Measurements from ENCODE around the gene EIF3CL. TPM values are rescaled to one million over a fixed set of nuclear protein-coding genes. Genes with fewer than 3 reads are reported as not detected.
"Not testable (repeated sequence)": the region's sequence is repeated elsewhere in the genome, so short reads cannot be mapped to it uniquely, and the experiment has no call there.

EIF3CL gene
- total RNA-seq, 2 donors from 2014 or later, result 69.3 TPM; not detected in 1

DNA sequence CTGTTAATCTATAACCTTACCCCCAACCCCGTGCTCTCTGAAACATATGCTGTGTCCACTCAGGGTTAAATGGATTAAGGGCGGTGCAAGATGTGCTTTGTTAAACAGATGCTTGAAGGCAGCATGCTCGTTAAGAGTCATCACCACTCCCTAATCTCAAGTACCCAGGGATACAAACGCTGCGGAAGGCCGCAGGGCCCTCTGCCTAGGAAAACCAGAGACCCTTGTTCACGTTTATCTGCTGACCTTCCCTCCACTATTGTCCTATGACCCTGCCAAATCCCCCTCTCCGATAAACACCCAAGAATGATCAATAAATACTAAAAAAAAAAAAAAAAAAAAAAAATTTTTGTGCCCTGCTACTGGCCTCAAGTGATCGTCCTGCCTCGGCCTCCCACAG lies 25.8 kb downstream of the EIF3CL start:
- H3K4me3 ChIP-seq; H3K27me3 ChIP-seq; intact Hi-C loops (cut with DNase I); H3K9me3 ChIP-seq; H3K4me1 ChIP-seq; H3K36me3 ChIP-seq; DNase-seq; H3K27ac ChIP-seq; H3K9ac ChIP-seq (ENCODE audit: low read depth in 2 of 2, low read length in 2 of 2): not testable (repeated sequence)

GRCh38 chr16:28377108-28377625 lies 26.5 kb downstream of the EIF3CL start:
- H3K4me3 ChIP-seq; H3K4me1 ChIP-seq; H3K27me3 ChIP-seq; H3K27ac ChIP-seq; H3K9ac ChIP-seq (ENCODE audit: low read depth in 2 of 2, low read length in 2 of 2); intact Hi-C loops (cut with DNase I); H3K9me3 ChIP-seq; DNase-seq; H3K36me3 ChIP-seq: not testable (repeated sequence)

GRCh38 chr16:28375115-28375514 lies 28.5 kb downstream of the EIF3CL start:
- intact Hi-C loops (cut with DNase I); H3K36me3 ChIP-seq; H3K4me1 ChIP-seq; H3K9ac ChIP-seq (ENCODE audit: low read depth in 2 of 2, low read length in 2 of 2); H3K9me3 ChIP-seq; H3K4me3 ChIP-seq; H3K27ac ChIP-seq; DNase-seq; H3K27me3 ChIP-seq: not testable (repeated sequence)

- H3K36me3 ChIP-seq; H3K4me1 ChIP-seq; H3K4me3 ChIP-seq; DNase-seq; H3K9ac ChIP-seq (ENCODE audit: low read depth in 2 of 2, low read length in 2 of 2); intact Hi-C loops (cut with DNase I); H3K9me3 ChIP-seq; H3K27me3 ChIP-seq; H3K27ac ChIP-seq: not testable (repeated sequence)
Measured at GRCh38 chr16:28374281-28374680, 29.4 kb downstream of the EIF3CL start.

GRCh38 chr16:28367926-28368325 lies 35.7 kb downstream of the EIF3CL start:
- H3K27me3 ChIP-seq; H3K4me1 ChIP-seq; H3K4me3 ChIP-seq; intact Hi-C loops (cut with DNase I); H3K36me3 ChIP-seq; H3K9me3 ChIP-seq; H3K9ac ChIP-seq (ENCODE audit: low read depth in 2 of 2, low read length in 2 of 2); H3K27ac ChIP-seq; DNase-seq: not testable (repeated sequence)

- H3K4me3 ChIP-seq; H3K27me3 ChIP-seq; H3K9me3 ChIP-seq; intact Hi-C loops (cut with DNase I); H3K36me3 ChIP-seq; DNase-seq; H3K27ac ChIP-seq; H3K9ac ChIP-seq (ENCODE audit: low read depth in 2 of 2, low read length in 2 of 2); H3K4me1 ChIP-seq: not testable (repeated sequence)
Measured at GRCh38 chr16:28364268-28365173, 39.1 kb downstream of the EIF3CL start.

DNA sequence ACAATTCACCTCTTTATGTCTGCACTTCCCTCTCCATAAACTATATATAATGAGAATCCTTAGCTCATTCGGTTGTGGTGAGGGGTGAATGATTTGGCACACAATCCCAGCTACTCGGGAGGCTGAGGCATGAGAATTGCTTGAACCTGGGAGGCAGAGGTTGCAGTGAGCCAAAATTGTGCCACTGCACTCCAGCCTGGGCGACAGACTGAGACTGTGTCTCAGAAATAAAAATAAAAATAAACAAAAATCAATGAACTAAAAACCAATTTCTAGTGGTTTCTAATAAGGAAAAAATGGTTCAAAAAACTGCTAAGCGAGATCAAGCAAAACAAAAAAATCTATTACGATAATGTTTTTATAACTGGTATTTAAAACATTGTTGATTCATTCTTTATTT lies 40.2 kb downstream of the EIF3CL start, which contains the start of gene NPIPB6:
NPIPB6 (minus strand) TSS at position 101 of the 400 bp plus-strand sequence. CDS start 686 bp downstream, outside the sequence.
- DNase-seq; H3K27ac ChIP-seq; H3K36me3 ChIP-seq; H3K4me3 ChIP-seq; H3K9ac ChIP-seq (ENCODE audit: low read depth in 2 of 2, low read length in 2 of 2); H3K4me1 ChIP-seq; H3K9me3 ChIP-seq; intact Hi-C loops (cut with DNase I); H3K27me3 ChIP-seq: not testable (repeated sequence)

DNA sequence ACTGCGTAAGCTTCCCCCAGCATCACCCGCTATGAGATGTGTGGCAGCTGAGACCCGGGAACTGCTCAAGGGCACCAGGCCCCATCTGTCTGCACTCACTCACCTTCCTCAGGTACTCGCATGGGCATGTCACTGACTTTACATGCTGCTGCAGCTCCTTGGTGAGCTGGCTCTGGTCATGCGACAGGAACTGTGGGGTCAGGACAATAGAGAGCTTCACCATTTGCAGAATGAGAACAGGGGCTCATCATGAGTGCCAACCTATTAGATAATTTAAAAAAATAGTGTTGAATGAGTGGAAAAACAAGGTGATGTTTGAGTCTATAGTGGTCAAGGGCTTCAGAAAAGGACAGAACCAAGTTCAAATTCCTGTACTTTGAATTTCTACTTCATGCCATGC lies 41.0 kb downstream of the EIF3CL start:
- H3K36me3 ChIP-seq; H3K9ac ChIP-seq (ENCODE audit: low read depth in 2 of 2, low read length in 2 of 2); intact Hi-C loops (cut with DNase I); DNase-seq; H3K27me3 ChIP-seq; H3K9me3 ChIP-seq; H3K4me1 ChIP-seq; H3K4me3 ChIP-seq; H3K27ac ChIP-seq: not testable (repeated sequence)

DNA sequence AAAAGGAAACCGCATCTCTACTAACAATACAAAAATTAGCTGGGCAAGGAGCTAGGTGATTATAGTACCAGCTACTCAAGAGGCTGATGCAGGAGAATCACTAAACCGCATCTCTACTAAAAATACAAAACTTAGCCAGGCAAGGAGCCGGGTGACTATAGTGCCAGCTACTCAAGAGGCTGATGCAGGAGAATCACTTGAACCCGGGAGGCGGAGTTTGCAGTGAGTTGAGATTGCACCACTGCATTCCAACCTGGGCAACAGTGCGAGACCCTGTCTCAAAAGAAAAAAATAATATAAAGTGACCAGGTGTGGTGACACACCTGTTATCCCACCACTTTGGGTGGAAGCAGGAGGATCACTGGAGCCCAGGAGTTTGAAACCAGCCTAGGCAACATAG lies 65.4 kb downstream of the EIF3CL start:
- H3K9ac ChIP-seq (ENCODE audit: low read depth in 2 of 2, low read length in 2 of 2); H3K4me1 ChIP-seq; H3K27me3 ChIP-seq; H3K4me3 ChIP-seq; H3K36me3 ChIP-seq; H3K9me3 ChIP-seq; DNase-seq; H3K27ac ChIP-seq; intact Hi-C loops (cut with DNase I): not testable (repeated sequence)

- intact Hi-C loops (cut with DNase I); H3K27me3 ChIP-seq; H3K4me1 ChIP-seq; H3K9me3 ChIP-seq; H3K36me3 ChIP-seq; H3K27ac ChIP-seq; H3K4me3 ChIP-seq; H3K9ac ChIP-seq (ENCODE audit: low read depth in 2 of 2, low read length in 2 of 2); DNase-seq: not testable (repeated sequence)
Measured at GRCh38 chr16:28336940-28337710, 66.5 kb downstream of the EIF3CL start.

DNA sequence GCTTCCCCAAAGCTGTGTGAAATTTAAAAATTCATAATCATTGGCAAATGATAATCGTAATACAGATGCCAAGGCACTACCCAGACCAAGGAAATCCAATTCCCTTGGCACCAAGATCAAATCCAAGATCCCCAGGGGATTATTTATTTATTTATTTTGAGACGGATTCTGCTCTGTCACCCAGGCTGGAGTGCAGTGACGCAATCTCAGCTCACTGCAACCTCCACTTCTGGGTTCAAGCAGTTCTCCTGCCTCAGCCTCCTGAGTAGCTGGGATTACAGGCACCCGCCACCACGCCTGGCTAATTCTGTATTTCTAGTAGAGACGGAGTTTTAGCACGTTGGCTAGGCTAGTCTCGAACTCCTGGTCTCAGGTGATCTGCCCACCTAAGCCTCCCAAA lies 68.0 kb downstream of the EIF3CL start:
- H3K27ac ChIP-seq; intact Hi-C loops (cut with DNase I); H3K36me3 ChIP-seq; H3K9ac ChIP-seq (ENCODE audit: low read depth in 2 of 2, low read length in 2 of 2); H3K4me1 ChIP-seq; H3K4me3 ChIP-seq; H3K27me3 ChIP-seq; DNase-seq; H3K9me3 ChIP-seq: not testable (repeated sequence)

GRCh38 chr16:28332632-28333031 lies 71.0 kb downstream of the EIF3CL start:
- intact Hi-C loops (cut with DNase I); H3K4me3 ChIP-seq: not testable (repeated sequence)

GRCh38 chr16:28330981-28331380 lies 72.7 kb downstream of the EIF3CL start:
- H3K4me3 ChIP-seq; H3K9ac ChIP-seq (ENCODE audit: low read depth in 2 of 2, low read length in 2 of 2); H3K9me3 ChIP-seq; H3K36me3 ChIP-seq; H3K27me3 ChIP-seq; DNase-seq; H3K27ac ChIP-seq; intact Hi-C loops (cut with DNase I); H3K4me1 ChIP-seq: not testable (repeated sequence)

More at GRCh38 chr16:28332632-28333031, 71.0 kb downstream of the EIF3CL start:
- not testable (repeated sequence) for H3K36me3 ChIP-seq; H3K27ac ChIP-seq; H3K27me3 ChIP-seq; H3K9ac ChIP-seq (ENCODE audit: low read depth in 2 of 2, low read length in 2 of 2); H3K9me3 ChIP-seq; DNase-seq; H3K4me1 ChIP-seq
